B cell (primary cell): ENCODE results near the gene ENG. TPM values are rescaled to one million over a fixed set of nuclear protein-coding genes. Genes with fewer than 3 reads are reported as not detected.

ENCODE experiments used
- ATAC-seq: fragments of 200-7000 bp; cut with Tn5 transposase; one replicate; pipeline ENCODE4 v1.10.0; 2021; ENCODE audit warnings: low read depth, mild to moderate bottlenecking, moderate number of reproducible peaks, moderate library complexity
- CTCF ChIA-PET: fragments of 350-600 bp; sonication (Branson Sonifier 250); formaldehyde crosslinking; loops from one replicate; lab custom pipeline; 2021; ENCODE audit warnings: antibody characterized with exemption, inconsistent platforms; lab: Charles Lee
- POLR2A ChIA-PET: fragments of 350-600 bp; sonication (Branson Sonifier 250); formaldehyde crosslinking; loops from one replicate; lab custom pipeline; 2021; ENCODE audit warnings: antibody characterized with exemption; lab: Charles Lee
- DNase-seq: peaks from one replicate; pipeline ENCODE4 v3.0.0; 2013
- H2AFZ ChIP-seq: 2 replicates; pipeline ENCODE4 v1.6.1; 2012; ENCODE audit warnings: mild to moderate bottlenecking, low read depth, low read length; ENCODE audit not compliant: insufficient read depth, poor library complexity, severe bottlenecking
- H3K27ac ChIP-seq, 2 donors: 1 replicate in 1 of 2; 2 replicates in 1 of 2; pipeline ENCODE4 v1.5.1; 2012 to 2013; ENCODE audit warnings: low read length in 2 of 2, mild to moderate bottlenecking in 2 of 2, moderate library complexity in 1 of 2
- H3K27me3 ChIP-seq, 4 experiments: fragments of 200-600 bp in 1 of 4; sonication (generic) in 1 of 4; replicated peaks in 1 of 4; 1 replicate in 2 of 4; 2 replicates in 2 of 4; pipeline versions ENCODE4 v1.6.1 to v1.7.0; 2013 to 2016; ENCODE audit warnings: low read length in 3 of 4, mild to moderate bottlenecking in 2 of 4, mixed read lengths in 1 of 4, moderate library complexity in 1 of 4; ENCODE audit not compliant: insufficient read depth in 4 of 4, control insufficient read depth in 3 of 4; ENCODE audit errors: control extremely low read depth in 1 of 4
- H3K36me3 ChIP-seq, 2 experiments: replicated peaks in 1 of 2; 1 replicate in 1 of 2; 2 replicates in 1 of 2; pipeline versions ENCODE4 v1.6.1 to v1.7.1; 2013; ENCODE audit warnings: low read length in 1 of 2; ENCODE audit not compliant: insufficient read depth in 2 of 2, control insufficient read depth in 1 of 2; ENCODE audit errors: control extremely low read depth in 1 of 2, extremely low read depth in 1 of 2
- H3K4me1 ChIP-seq, 2 donors: fragments of 200-600 bp in 1 of 2; sonication (generic) in 1 of 2; 1 replicate in 1 of 2; 2 replicates in 1 of 2; pipeline versions ENCODE4 v1.5.1 to v1.6.1; 2013 to 2017; ENCODE audit warnings: low read length in 2 of 2; ENCODE audit not compliant: control insufficient read depth in 2 of 2, insufficient read depth in 2 of 2
- H3K4me2 ChIP-seq: replicated peaks from 2 replicates; pipeline ENCODE3; 2012; ENCODE audit warnings: mild to moderate bottlenecking, low read depth, low read length; ENCODE audit not compliant: poor library complexity, severe bottlenecking
- H3K4me3 ChIP-seq, 5 experiments: fragments of 200-600 bp in 1 of 5; sonication (generic) in 1 of 5; 1 replicate in 3 of 5; 2 replicates in 2 of 5; pipeline versions ENCODE4 v1.5.1 to v1.7.0; 2011 to 2016; ENCODE audit warnings: low read length in 4 of 5, mild to moderate bottlenecking in 4 of 5, low read depth in 2 of 5, control low read depth in 1 of 5, moderate library complexity in 1 of 5; ENCODE audit not compliant: insufficient read depth in 1 of 5; ENCODE audit errors: control extremely low read depth in 1 of 5, extremely low read depth in 1 of 5
- H3K79me2 ChIP-seq: fragments of 200-600 bp; sonication (generic); one replicate; pipeline ENCODE4 v1.6.0; 2016; ENCODE audit warnings: low read length; ENCODE audit not compliant: control insufficient read depth, insufficient read depth
- H3K9ac ChIP-seq: fragments of 200-600 bp; sonication (generic); 2 replicates; pipeline ENCODE4 v1.6.1; 2017; ENCODE audit warnings: mild to moderate bottlenecking, low read length, moderate library complexity
- H3K9me3 ChIP-seq, 3 donors: one replicate each; pipeline versions ENCODE4 v1.6.1 to v1.7.1; 2013; ENCODE audit warnings: low read length in 2 of 3; ENCODE audit not compliant: control insufficient read depth in 2 of 3, insufficient read depth in 1 of 3; ENCODE audit errors: control extremely low read depth in 1 of 3
- H4K20me1 ChIP-seq: 2 replicates; pipeline ENCODE4 v1.6.0; 2012; ENCODE audit warnings: mild to moderate bottlenecking, low read length; ENCODE audit not compliant: insufficient read depth, control insufficient read depth, poor library complexity, severe bottlenecking
- H3K27ac Mint-ChIP-seq: one replicate; pipeline ENCODE4 v1.8.0; 2021; ENCODE audit warnings: mixed read lengths
- H3K27me3 Mint-ChIP-seq: one replicate; pipeline ENCODE4 v1.8.0; 2021; ENCODE audit warnings: mixed read lengths
- H3K4me1 Mint-ChIP-seq: one replicate; pipeline ENCODE4 v1.8.0; 2021; ENCODE audit warnings: mixed read lengths
- H3K4me3 Mint-ChIP-seq: one replicate; pipeline ENCODE4 v1.8.0; 2021; ENCODE audit warnings: mixed read lengths
- H3K9me3 Mint-ChIP-seq: one replicate; pipeline ENCODE4 v1.8.0; 2022; ENCODE audit warnings: mixed read lengths; ENCODE audit not compliant: insufficient read depth
- EZH2 ChIP-seq: IDR thresholded peaks from 2 replicates; pipeline ENCODE4 v1.6.1; 2012; ENCODE audit warnings: borderline replicate concordance, low read depth, mild to moderate bottlenecking, moderate library complexity, low read length; ENCODE audit not compliant: insufficient read depth, poor library complexity, severe bottlenecking
- WGBS: methylation state at CpG from one replicate; pipeline ENCODE4 v1.1.5; 2013; ENCODE audit warnings: missing lambda C conversion rate; ENCODE audit not compliant: insufficient coverage; 5-methylcytosine and 5-hydroxymethylcytosine counted together
- intact Hi-C: fragments of 100-400 bp; cut with micrococcal nuclease; formaldehyde crosslinking; loops from one replicate; pipeline ENCODE4 v1.10.0; 2022
- polyA plus RNA-seq: library from polyadenylated mRNA; depleted of rRNA; stranded (reverse); fragments of >200 nt; gene quantifications from 2 replicates; pipeline ENCODE4 v1.2.3, GENCODE V29; 2012
- total RNA-seq, 2 donors: library from RNA; stranded (reverse); fragments of 120-200 nt in 1 of 2; gene quantifications; 1 replicate in 1 of 2; 2 replicates in 1 of 2; pipeline versions ENCODE4 v1.2.3 to v1.2.4, GENCODE V29; 2013 to 2022
- TF ChIP-seq, protein P1 (sequence below): fragments of 200-600 bp; IDR thresholded peaks from one replicate; pipeline ENCODE4 v1.8.0; 2022; ENCODE audit warnings: antibody characterized with exemption, mild to moderate bottlenecking

The ENG gene
- total and polyA plus RNA-seq, 2 donors (not counting 1 experiment from before 2014, with no cell fraction given), result 5.4 to 12.6 TPM

DNA sequence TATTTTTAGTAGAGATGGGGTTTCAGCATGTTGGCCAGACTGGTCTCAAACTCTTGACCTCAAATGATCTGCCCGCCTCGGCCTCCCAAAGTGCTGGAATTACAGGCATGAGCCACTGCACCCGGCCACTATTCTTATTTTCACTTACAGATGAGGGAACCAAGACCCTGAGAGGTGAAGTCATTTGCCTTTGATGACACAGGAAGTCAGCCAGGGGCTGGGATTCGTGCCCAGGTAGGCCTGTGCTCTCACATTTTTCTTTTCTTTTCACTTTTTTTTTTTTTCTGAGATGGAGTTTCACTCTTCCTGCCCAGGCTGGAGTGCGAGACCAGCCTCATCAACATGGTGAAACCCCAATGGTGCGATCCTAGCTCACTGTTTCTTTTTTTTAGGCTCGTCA is 22.2 kb downstream of the ENG start:
- H4K20me1 ChIP-seq, result no peaks in the 10 kb centered on the region
- H3K79me2 ChIP-seq, result peaks cover 4% of the 10 kb centered on the region
- Mint-ChIP-seq H3K4me1 (peaks cover 5% of the 10 kb centered on the region), H3K4me3 (no peak overlapping the region), H3K9me3 (no peaks in the 10 kb centered on the region), H3K27ac (no peak overlapping the region), H3K27me3 (no peaks in the 10 kb centered on the region)
- H3K4me1 ChIP-seq, result peaks cover 5 to 12% of the 10 kb centered on the region in 2 donors
- H2AFZ ChIP-seq, result no peak overlapping the region
- ChIA-PET POLR2A (interaction anchor here (0.8 kb wide), 1 partner anchor 24 kb away, joined by 4 read pairs; no protein-coding TSS in a partner anchor), CTCF (interaction anchor here (0.7 kb wide), 1 partner anchor 9 kb away, joined by 3 read pairs; no protein-coding TSS in a partner anchor)
- no peak overlapping the region for H3K4me3 ChIP-seq
- TF ChIP-seq, protein P1, sequence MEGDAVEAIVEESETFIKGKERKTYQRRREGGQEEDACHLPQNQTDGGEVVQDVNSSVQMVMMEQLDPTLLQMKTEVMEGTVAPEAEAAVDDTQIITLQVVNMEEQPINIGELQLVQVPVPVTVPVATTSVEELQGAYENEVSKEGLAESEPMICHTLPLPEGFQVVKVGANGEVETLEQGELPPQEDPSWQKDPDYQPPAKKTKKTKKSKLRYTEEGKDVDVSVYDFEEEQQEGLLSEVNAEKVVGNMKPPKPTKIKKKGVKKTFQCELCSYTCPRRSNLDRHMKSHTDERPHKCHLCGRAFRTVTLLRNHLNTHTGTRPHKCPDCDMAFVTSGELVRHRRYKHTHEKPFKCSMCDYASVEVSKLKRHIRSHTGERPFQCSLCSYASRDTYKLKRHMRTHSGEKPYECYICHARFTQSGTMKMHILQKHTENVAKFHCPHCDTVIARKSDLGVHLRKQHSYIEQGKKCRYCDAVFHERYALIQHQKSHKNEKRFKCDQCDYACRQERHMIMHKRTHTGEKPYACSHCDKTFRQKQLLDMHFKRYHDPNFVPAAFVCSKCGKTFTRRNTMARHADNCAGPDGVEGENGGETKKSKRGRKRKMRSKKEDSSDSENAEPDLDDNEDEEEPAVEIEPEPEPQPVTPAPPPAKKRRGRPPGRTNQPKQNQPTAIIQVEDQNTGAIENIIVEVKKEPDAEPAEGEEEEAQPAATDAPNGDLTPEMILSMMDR, result no peak
- TF ChIP-seq EZH2, result no peak
- H3K27ac ChIP-seq, result no peak overlapping the region
- no peak for DNase-seq
- H3K9me3 ChIP-seq, result no peaks in the 10 kb centered on the region
- H3K4me2 ChIP-seq, result no peak overlapping the region
- ATAC-seq, result no peak
- H3K9ac ChIP-seq, result no peak overlapping the region
- no peaks in the 10 kb centered on the region for H3K27me3 ChIP-seq
- intact Hi-C loops, result no loop called here
- peaks cover 0 to 2% of the 10 kb centered on the region in 2 experiments for H3K36me3 ChIP-seq
- 70% methylated on average over 3 of the region's 7 CpGs for WGBS

DNA sequence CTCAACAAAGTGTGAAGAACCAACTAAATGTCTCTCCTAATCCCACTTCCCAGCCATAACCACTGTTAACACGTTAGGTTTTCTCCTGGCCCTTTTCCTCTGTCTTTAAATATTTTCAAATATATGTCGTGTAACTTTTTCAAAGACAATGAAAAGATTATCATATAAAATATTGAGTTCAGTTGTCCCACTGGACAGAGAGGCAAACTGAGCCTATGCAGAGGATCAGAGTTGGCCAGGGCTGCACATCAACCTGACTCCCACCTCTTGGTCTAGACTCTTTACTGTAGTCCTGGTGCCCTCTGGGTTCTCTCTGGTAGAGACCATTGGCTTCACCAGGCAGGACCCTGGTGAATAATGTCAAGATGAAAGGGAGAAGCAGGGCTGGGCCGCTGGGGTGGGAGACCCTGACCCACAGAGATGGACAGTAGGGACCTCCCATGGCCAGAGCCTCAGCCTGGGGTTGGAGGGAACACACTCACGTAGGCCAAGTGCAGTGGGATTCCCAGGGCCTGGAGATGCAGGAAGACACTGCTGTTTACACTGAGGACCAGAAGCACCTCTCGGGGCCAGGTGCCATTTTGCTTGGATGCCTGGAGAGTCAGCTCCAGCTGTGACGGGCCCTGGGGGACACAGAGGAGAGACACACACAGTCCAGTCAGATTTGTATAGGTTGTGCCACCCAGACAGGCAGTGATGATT is 25.1 kb downstream of the ENG start:
- WGBS, result 92% methylated on average over 4 of the region's 6 CpGs
- TF ChIP-seq, protein P1, result no peak
- TF ChIP-seq EZH2, result no peak
- Mint-ChIP-seq H3K4me3 (no peak overlapping the region), H3K27me3 (no peaks in the 10 kb centered on the region), H3K27ac (no peak overlapping the region), H3K9me3 (no peaks in the 10 kb centered on the region), H3K4me1 (peaks cover 3% of the 10 kb centered on the region)
- Histone ChIP-seq H3K79me2 (no peaks in the 10 kb centered on the region), H3K4me2 (no peak overlapping the region), H3K4me1 (no peaks in the 10 kb centered on the region), H3K9me3 (no peaks in the 10 kb centered on the region), H3K36me3 (peaks cover 0 to 2% of the 10 kb centered on the region in 2 experiments), H3K27ac (no peak overlapping the region), H3K4me3 (no peak overlapping the region), H2AFZ (no peak overlapping the region), H4K20me1 (no peaks in the 10 kb centered on the region), H3K27me3 (no peaks in the 10 kb centered on the region), H3K9ac (no peak overlapping the region)
- intact Hi-C loops, result no loop called here
- ChIA-PET POLR2A (no interaction called here), CTCF (no interaction called here)
- DNase-seq, result no peak
- no peak for ATAC-seq
